ENCODE data around the gene DISP3. TPM values are rescaled to one million over a fixed set of nuclear protein-coding genes. Genes with fewer than 3 reads are reported as not detected.
A peak's percentile ranks its signal among the peaks of the same experiment; 100 is the strongest.

DISP3 gene
- total RNA-seq, 1 donor from 2014 or later, result 0.17 TPM

DNA sequence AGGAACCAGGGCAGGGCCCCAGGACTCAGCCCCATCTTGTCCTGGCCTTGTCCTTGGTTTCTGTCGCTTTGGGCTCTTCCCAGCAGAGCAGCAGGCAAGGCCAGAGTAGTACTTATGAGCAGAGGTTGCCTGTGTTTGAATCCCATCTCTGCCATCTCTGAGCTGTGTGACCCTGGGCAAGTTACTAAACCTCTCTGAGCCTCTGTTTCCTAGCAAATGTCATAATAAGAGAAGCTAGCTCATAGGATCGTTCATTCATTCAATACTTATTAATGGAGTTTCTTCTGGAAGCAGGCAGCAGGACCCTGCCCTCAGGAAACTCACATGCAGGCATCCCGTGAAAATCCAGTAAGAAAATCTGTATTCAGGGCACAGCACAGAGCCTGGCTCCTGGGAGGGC, 91.0 kb downstream of the DISP3 start:
- Histone ChIP-seq H3K27me3 (ENCODE audit: control insufficient read depth, insufficient read depth, low read length) (peaks cover 10% of the 10 kb centered on the region), H3K36me3 (ENCODE audit: control insufficient read depth, insufficient read depth, low read length) (no peaks in the 10 kb centered on the region), H3K4me3 (ENCODE audit: low read depth, low read length) (no peak overlapping the region)
- no peak for DNase-seq (ENCODE audit: low read depth)
- no peak for TF ChIP-seq CTCF (IDR thresholded peaks at IDR 0.05; ENCODE audit: insufficient read depth, low read length, poor library complexity, severe bottlenecking)

DNA sequence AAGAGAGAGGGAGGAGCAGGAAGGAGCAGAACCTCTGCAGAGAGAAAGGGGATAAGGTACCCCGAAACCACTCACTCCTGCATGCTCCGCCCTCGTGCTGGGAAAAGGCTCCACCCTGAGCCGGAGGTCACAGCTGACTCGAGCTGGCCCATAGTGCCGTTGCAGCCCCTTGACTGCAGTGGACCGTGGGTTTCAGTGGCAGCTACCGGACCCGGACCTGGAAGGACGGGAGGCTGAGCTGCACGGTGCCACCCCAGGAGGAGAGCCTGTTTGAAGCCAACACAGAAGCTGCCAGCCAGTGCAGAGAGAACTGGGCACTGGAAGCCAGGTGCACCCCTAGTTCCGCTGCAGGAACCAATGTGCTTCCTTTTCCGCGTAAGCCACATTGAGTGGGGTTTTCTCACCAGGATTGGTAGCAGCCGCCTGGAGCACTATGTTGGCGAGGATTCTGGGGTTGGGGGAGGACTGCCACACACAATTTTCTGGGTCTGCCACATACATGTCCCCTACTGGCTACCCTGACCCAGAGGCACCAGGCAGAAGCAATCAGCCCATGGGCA, 91.9 kb downstream of the DISP3 start:
- TF ChIP-seq CTCF (IDR thresholded peaks at IDR 0.05; ENCODE audit: insufficient read depth, low read length, poor library complexity, severe bottlenecking), result no peak
- H3K27me3 ChIP-seq (ENCODE audit: control insufficient read depth, insufficient read depth, low read length), result peaks cover 9% of the 10 kb centered on the region
- DNase-seq (ENCODE audit: low read depth), result no peak
- H3K4me3 ChIP-seq (ENCODE audit: low read depth, low read length), result no peak overlapping the region
- no peaks in the 10 kb centered on the region for H3K36me3 ChIP-seq (ENCODE audit: control insufficient read depth, insufficient read depth, low read length)

DNA sequence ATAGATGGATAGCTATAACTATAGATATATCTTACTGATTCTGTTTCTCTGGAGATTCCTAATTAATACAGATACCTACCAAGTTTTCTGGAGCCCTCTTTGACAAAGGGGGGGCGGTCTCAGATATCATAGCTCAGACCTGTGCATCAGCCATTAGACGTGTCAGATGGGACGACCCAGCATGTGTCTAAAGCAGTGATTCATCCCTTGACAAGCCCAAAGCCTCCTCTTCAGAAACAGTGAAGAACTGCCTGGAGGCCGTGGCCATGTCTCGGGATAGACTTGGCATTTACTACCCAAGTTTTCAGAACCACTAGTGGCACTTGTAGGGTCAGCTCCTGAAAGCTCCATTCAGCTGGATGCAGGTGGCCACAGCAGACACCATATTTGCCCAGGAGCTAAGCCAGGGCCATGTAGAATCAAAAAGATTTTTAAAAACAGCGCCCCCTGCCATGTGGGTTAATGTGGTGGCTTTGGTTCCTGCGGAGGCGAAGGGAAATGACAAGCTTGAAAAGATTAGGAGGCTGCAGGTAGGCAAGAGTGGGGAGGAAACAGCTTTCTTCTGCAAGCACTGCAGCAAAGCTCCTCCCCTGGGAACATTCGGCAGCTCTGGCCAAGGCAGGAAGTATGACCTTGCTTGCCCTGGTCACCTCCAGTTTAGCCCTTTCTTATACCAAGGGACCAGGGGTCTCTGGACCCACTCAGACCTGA, 93.1 kb downstream of the DISP3 start:
- Histone ChIP-seq H3K27me3 (ENCODE audit: control insufficient read depth, insufficient read depth, low read length) (peaks cover 6% of the 10 kb centered on the region), H3K36me3 (ENCODE audit: control insufficient read depth, insufficient read depth, low read length) (no peaks in the 10 kb centered on the region), H3K4me3 (ENCODE audit: low read depth, low read length) (no peak overlapping the region)
- TF ChIP-seq CTCF (IDR thresholded peaks at IDR 0.05; ENCODE audit: insufficient read depth, low read length, poor library complexity, severe bottlenecking), result peak; percentile 15
- DNase-seq (ENCODE audit: low read depth), result no peak

GRCh38 chr1:11573116-11573692, 94.2 kb downstream of the DISP3 start:
- no peak for DNase-seq (ENCODE audit: low read depth)
- no peak overlapping the region for H3K4me3 ChIP-seq (ENCODE audit: low read depth, low read length)
- no peaks in the 10 kb centered on the region for H3K36me3 ChIP-seq (ENCODE audit: control insufficient read depth, insufficient read depth, low read length)
- TF ChIP-seq CTCF (IDR thresholded peaks at IDR 0.05; ENCODE audit: insufficient read depth, low read length, poor library complexity, severe bottlenecking), result no peak
- peaks cover 6% of the 10 kb centered on the region for H3K27me3 ChIP-seq (ENCODE audit: control insufficient read depth, insufficient read depth, low read length)

DNA sequence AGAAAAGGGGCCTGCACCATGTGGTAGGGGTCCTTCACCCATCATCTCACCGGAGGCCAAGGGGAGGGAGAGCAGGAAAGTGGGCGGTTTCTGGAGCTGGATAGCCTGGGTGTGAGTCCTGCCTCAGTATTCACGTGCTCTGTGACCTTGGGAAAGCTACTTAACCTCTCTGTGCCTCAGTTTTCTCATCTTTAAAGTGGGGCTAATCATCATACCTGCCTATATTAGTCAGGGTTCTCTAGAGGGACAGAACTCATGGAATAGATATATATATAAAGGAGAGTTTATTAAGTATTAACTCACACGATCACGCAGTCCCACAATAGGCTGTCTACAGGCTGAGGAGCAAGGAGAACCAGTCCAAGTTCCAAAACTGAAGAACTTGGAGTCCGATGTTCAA, 96.6 kb downstream of the DISP3 start:
- no peak overlapping the region for H3K4me3 ChIP-seq (ENCODE audit: low read depth, low read length)
- TF ChIP-seq CTCF (IDR thresholded peaks at IDR 0.05; ENCODE audit: insufficient read depth, low read length, poor library complexity, severe bottlenecking), result no peak
- no peak for DNase-seq (ENCODE audit: low read depth)
- no peaks in the 10 kb centered on the region for H3K36me3 ChIP-seq (ENCODE audit: control insufficient read depth, insufficient read depth, low read length)
- H3K27me3 ChIP-seq (ENCODE audit: control insufficient read depth, insufficient read depth, low read length), result peaks cover 4% of the 10 kb centered on the region

Data from kidney epithelial cell (primary cell).